Posterior cingulate gyrus (tissue), 11 donors: ENCODE measurements around the gene STK39.
A peak's percentile ranks its signal among the peaks of the same experiment; 100 is the strongest.

Experiments used
- DNase-seq, 10 donors: peaks; one replicate each; pipeline versions ENCODE4 v3.0.0 to v3.0.0-alpha.2; 2020 to 2021; ENCODE audit warnings: mixed read lengths in 3 of 10
- intact Hi-C: fragments of 100-400 bp; cut with DNase I; formaldehyde crosslinking; loops from one replicate; pipeline ENCODE4 v1.15.1; 2023

STK39 gene

DNA sequence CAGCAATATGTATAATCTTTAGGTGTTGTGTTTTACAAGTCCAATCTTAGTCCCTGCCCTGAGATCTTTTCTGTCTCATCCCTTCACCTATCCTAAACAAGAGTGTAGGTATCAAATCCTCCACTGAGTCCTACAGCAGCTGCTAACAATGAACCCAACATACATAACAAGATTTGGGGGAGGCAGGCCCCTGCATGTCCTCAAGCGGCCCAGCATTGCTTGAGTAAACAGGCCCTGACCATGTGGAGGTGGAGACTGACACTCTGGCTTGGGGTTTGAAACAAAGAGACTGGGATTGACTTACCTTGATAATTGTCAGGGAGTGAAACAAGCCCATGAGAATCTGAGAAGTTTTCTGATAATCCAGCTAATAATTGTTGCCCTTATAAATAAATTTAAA, 213.4 kb downstream of the STK39 start:
- no peak for DNase-seq
- intact Hi-C loops = no loop called here

DNA sequence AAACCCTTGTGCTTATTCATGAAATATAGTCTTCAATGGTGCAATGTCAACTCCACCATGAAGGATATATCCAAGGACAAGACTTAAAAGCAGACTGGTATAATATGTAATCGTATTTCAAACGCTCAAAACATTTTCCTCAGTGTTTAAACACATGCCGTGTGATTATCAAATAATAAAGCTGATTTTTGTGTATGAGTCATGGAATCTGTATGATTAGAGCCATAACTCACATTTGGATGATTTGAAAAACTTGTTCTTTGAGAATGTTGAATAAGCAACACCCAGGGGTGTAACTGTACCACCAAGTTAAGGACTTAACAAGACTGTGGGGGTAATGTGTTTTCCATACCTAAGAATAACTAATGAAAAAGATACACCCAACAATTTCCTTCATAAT, 215.3 kb downstream of the STK39 start:
- DNase-seq = no peak
- intact Hi-C loops = no loop called here

GRCh38 chr2:168030862-168031624, 216.4 kb downstream of the STK39 start:
- intact Hi-C loops = no loop called here
- DNase-seq = no peak

DNA sequence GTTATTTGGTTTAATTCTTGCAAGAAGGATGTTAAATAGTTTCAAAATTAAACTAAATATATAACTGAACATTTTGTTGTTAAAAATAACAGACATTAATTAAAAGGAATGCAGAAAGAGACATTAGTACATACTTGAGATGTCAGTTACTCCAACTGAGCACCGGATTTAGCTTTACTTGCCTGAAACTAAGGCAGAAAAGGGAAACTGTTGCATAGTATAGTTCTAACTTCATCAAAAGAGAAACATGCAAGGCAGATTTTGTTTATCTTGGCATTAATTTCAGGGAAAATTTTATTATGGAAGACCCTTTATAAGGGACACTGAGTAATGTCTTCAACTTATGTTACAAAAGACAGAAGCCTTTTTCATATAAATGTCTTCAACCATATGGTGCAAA, 218.3 kb downstream of the STK39 start:
- intact Hi-C loops = no loop called here
- DNase-seq = no peak

DNA sequence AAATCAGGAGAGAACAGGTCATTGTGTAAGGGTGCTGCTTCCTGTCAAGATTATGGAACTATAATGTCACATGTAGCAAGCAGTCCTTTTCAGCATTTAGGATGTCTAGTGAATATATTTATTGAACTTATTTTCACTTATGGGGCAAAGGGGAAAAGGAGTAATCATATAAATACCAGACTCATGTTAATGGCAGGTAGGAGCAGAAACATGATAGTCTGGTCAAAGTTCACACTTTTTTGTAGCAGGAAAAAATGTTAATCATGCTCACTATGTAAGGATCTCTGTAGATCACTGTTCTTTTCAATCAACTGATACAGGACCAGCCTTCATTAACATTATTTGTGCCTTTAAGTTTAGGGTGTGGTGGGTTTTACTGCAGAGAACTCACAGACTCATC, 219.0 kb downstream of the STK39 start:
- intact Hi-C loops = no loop called here
- no peak for DNase-seq

DNA sequence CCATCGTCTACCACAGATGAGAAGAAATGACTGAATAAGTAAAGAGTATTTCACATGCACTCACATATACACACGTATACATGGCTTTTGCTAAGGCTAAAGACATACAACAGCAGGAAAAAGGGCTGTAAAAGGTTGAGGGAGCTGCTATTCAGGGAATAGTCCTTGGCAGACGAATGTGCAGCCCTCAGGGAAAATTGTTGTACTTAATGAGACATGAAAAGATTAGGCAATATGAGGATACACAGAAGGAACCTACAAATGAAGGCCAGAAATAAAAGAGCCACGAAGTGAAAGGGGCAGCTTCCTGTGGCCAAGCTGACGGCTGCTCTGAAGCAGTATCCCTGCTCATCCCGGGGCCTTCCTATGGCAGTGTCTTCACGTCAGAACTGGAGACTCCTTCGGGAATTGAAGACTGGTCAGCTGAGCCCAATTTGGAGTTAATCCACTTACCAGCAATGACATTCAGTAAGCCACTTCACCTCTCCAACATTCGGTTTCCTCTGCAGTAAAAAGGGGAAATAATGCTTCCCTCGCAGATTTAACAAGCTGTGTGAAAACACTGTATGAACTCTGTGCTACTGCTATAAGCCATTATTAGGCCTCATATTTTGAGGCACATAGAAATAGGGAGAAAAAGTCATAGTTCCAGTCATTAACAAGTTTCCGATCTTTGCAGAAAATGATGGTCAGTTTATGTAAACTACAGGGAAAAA, 221.8 kb downstream of the STK39 start:
- intact Hi-C loops = no loop called here

GRCh38 chr2:168024459-168024858, 222.9 kb downstream of the STK39 start:
- DNase-seq = no peak
- intact Hi-C loops = no loop called here

More for the DNA sequence above, 221.8 kb downstream of the STK39 start:
- no peak for DNase-seq

- no peak for DNase-seq
- intact Hi-C loops = no loop called here
Measured at GRCh38 chr2:168021800-168022587, 225.4 kb downstream of the STK39 start.

DNA sequence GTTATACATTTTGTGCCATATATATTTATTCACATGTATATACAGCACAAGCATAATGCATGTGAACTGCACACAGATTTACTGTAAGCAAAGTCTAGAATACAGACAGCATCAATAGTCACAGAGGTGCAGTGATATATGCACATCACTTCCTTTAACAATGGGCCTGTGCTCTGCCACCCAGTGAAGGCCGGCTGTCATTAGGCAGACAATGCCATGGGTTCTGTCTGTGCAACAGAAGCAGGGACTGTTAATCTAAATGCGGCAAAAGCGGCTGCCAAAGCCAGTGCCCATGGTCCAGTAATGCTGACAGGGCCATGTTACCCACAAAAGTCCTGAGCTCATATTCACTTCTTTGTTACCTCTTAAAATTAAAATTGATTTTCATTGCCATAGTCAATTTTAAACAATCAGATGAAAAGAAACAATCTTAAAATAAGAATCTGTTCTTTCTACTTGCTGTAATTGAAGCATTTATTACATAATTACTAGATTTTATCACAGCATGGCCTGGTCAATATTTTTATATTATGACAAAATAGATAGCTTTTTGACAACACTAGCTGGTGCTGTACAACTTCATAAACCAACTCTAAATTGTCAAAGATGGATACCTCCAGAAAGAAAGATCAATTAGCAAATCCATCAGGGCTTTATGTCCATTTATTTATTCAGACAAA, 232.0 kb downstream of the STK39 start:
- intact Hi-C loops = no loop called here

DNA sequence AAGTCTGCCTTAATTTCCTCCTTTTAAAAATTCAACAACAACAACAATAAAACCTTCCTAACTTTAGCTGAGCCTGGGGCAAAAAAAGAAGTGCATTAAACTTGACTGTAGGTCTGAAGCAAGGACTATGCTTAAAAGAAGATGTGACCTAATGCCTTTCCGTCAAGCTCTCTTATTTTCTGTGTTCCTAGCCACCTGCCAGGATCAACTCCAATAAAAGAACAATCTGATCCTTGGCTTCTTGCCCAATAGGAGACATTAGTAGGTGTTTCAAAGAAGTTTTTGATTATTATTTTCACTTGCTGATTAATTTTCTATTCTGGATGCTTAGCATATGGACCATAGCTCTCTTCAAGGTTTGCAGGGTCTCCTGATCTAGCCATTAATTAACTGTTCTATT, 237.5 kb downstream of the STK39 start:
- no peak for DNase-seq
- intact Hi-C loops = no loop called here

More for the DNA sequence above, 232.0 kb downstream of the STK39 start:
- DNase-seq = peak in 5 of 10 donors; percentile 15 to 81 (median 54)

- intact Hi-C loops = no loop called here
- DNase-seq = no peak
Measured at GRCh38 chr2:168008646-168009195, 238.7 kb downstream of the STK39 start.

DNA sequence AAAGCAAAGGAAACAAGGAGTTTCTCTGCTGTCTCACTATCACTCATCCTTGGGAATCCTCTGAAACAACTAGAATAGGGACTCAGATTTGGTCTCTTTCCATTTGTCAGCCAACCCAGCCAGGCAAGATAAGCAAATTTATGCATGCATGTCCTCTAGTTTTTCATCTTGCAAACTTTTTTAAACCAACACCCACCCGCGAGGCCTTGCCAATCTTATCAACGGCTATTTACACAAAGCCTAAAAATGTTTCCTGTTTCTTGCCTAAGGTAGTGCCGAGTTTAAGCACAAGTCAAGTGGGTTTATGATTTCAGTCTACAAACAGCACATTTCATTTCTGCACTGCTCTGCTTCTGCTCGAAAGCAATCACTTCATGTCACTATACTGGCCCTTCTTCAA, 240.9 kb downstream of the STK39 start:
- intact Hi-C loops = no loop called here
- no peak for DNase-seq

GRCh38 chr2:168005586-168005985, 241.8 kb downstream of the STK39 start:
- DNase-seq = no peak
- intact Hi-C loops = no loop called here

DNA sequence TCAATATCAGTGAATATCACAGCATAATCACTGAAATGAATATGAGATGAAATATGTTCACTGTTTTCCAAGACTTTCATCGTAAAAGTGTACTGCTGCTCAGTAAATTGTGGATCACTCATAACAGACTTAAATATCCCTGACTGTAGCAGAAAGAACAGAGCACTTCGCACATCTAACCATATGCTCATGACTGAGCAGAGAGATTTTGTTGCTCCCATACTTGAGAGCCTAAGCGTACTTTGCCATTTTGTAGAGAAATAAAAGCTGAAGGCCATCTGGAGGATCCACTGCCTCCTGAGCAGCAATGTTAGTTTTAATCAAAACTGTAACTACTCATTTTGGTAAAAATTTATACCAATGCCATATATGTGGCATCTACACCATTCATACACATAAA, 243.5 kb downstream of the STK39 start:
- intact Hi-C loops = no loop called here
- no peak for DNase-seq

- no peak for DNase-seq
- intact Hi-C loops = no loop called here
Measured at GRCh38 chr2:168002021-168002553, 245.3 kb downstream of the STK39 start.

GRCh38 chr2:167992278-167992677, 255.1 kb downstream of the STK39 start:
- intact Hi-C loops = no loop called here
- no peak for DNase-seq

DNA sequence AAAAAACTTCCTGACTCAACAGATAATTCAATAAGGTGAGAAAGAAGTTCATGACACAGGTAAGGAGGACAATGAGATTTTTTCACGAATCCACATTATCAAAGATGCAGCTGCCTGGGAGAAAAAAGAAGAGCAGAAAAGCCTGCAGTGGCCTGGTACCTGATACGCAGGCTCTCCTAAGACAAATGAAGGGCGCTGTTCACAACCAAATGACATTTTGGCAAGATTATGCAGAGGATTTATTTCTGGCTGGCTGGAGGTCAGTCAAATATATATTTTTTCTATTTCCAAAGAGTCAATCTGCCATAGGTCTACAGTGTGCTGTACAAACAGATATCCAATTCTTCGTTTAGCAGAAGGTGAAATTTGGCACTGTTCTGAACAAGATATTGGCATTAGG, 257.3 kb downstream of the STK39 start:
- intact Hi-C loops = no loop called here
- DNase-seq = no peak

- intact Hi-C loops = no loop called here
- DNase-seq = no peak
Measured at GRCh38 chr2:167988296-167988695, 259.1 kb downstream of the STK39 start.

DNA sequence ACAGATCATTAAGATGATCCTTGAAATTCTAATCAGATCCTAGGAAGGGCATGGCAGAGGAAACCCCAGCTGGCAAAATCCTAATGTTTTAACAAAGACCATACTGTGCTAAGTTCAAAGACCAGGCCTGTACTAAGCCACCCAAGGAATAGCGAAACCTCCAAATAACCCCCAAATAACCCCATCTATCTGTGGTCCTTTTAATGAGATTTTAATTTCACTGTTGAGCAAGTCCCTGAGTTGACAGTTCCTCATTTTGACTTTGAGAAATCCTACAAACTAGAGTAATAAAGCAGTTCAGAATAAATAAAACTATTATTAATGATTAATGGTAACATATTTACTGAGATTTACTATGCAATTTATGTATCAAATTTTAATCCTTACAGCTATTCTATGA, 259.8 kb downstream of the STK39 start:
- DNase-seq = no peak
- intact Hi-C loops = no loop called here

- DNase-seq = no peak
- intact Hi-C loops = no loop called here
Measured at GRCh38 chr2:167987026-167987425, 260.4 kb downstream of the STK39 start.
